PC-9 (cell line): ENCODE results near the gene ZFP57. TPM values are rescaled to one million over a fixed set of nuclear protein-coding genes. Genes with fewer than 3 reads are reported as not detected.

Source experiments
- BruUV-seq: library from RNA; stranded (reverse); fragments of 400-500 nt; replicated peaks from 2 replicates; lab custom pipeline; 2021; lab: Mats Ljungman, UMichigan
- CTCF ChIA-PET: fragments of 300-600 bp; sonication (Branson Sonifier 250); formaldehyde crosslinking; loops from one replicate; lab custom pipeline; 2022; ENCODE audit warnings: antibody characterized with exemption; lab: Charles Lee
- POLR2A ChIA-PET: fragments of 300-600 bp; sonication (Branson Sonifier 250); formaldehyde crosslinking; loops from one replicate; lab custom pipeline; 2022; ENCODE audit warnings: antibody characterized with exemption; ENCODE audit not compliant: unreplicated experiment; lab: Charles Lee
- DNase-seq, 2 experiments: peaks; one replicate each; pipeline versions ENCODE4 v3.0.0 to v3.0.0-alpha.2; 2015 to 2022; ENCODE audit warnings: mixed read lengths in 1 of 2
- H2AFZ ChIP-seq: fragments of 200-600 bp; sonication (generic); 2 replicates; pipeline ENCODE4 v1.8.1; 2017; ENCODE audit warnings: antibody characterized with exemption
- H3F3A ChIP-seq: fragments of 200-600 bp; sonication (generic); 2 replicates; pipeline ENCODE4 v1.8.1; 2017; ENCODE audit warnings: antibody characterized with exemption, mild to moderate bottlenecking, low read depth; ENCODE audit not compliant: insufficient read depth
- H3K27ac ChIP-seq: fragments of 200-600 bp; sonication (generic); 2 replicates; pipeline ENCODE4 v1.6.1; 2016; ENCODE audit warnings: mixed run types
- H3K27me3 ChIP-seq: fragments of 200-600 bp; sonication (generic); 2 replicates; pipeline ENCODE4 v1.6.1; 2016; ENCODE audit warnings: low read depth, mixed run types; ENCODE audit not compliant: insufficient read depth
- H3K36me3 ChIP-seq: fragments of 200-600 bp; sonication (generic); 2 replicates; pipeline ENCODE4 v1.6.1; 2016; ENCODE audit warnings: low read depth, mixed run types
- H3K4me1 ChIP-seq: fragments of 200-600 bp; sonication (generic); replicated peaks from 2 replicates; pipeline ENCODE4 v1.6.1; 2016; ENCODE audit warnings: mixed run types; ENCODE audit not compliant: insufficient read depth
- H3K4me2 ChIP-seq: fragments of 200-600 bp; sonication (generic); 2 replicates; pipeline ENCODE4 v1.6.1; 2017; ENCODE audit warnings: mixed run types
- H3K4me3 ChIP-seq: fragments of 200-600 bp; sonication (generic); 2 replicates; pipeline ENCODE4 v1.6.1; 2016; ENCODE audit warnings: mixed run types
- H3K79me2 ChIP-seq: fragments of 200-600 bp; sonication (generic); 2 replicates; pipeline ENCODE4 v1.6.1; 2017; ENCODE audit warnings: low read depth, mixed run types
- H3K9me2 ChIP-seq: fragments of 200-600 bp; sonication (generic); 2 replicates; pipeline ENCODE4 v1.8.1; 2017; ENCODE audit warnings: mild to moderate bottlenecking; ENCODE audit not compliant: insufficient read depth
- H3K9me3 ChIP-seq: fragments of 200-600 bp; sonication (generic); 2 replicates; pipeline ENCODE4 v1.8.1; 2016; ENCODE audit warnings: low read depth; ENCODE audit not compliant: insufficient read depth
- H4K20me1 ChIP-seq: fragments of 200-600 bp; sonication (generic); 2 replicates; pipeline ENCODE4 v1.8.1; 2017; ENCODE audit not compliant: insufficient read depth
- CTCF ChIP-seq: fragments of 200-600 bp; sonication (generic); conservative IDR thresholded peaks from 2 replicates; pipeline ENCODE4 v1.6.1; 2017; ENCODE audit warnings: mixed run types, antibody characterized with exemption, mild to moderate bottlenecking, moderate library complexity
- EZH2 ChIP-seq: fragments of 200-600 bp; sonication (generic); IDR thresholded peaks from 2 replicates; pipeline ENCODE4 v1.8.0; 2017; ENCODE audit warnings: antibody characterized with exemption, low read depth
- intact Hi-C: fragments of 100-400 bp; cut with micrococcal nuclease; formaldehyde crosslinking; loops from one replicate; pipeline ENCODE4 v1.10.0; 2022; ENCODE audit not compliant: unreplicated experiment
- total RNA-seq: library from RNA; stranded (reverse); gene quantifications from 2 replicates; pipeline ENCODE4 v1.2.3, GENCODE V29; 2021

ZFP57 gene
- total RNA-seq, 1 experiment from 2014 or later = 1.1 TPM

- peak in 1 of 2 experiments; percentile 53 for DNase-seq
- Histone ChIP-seq H3K27ac (peak overlapping the region; percentile 57), H2AFZ (no peak overlapping the region), H3F3A (peaks cover 24% of the 10 kb centered on the region; the same call in 1 of the 2 replicates), H3K9me2 (no peaks in the 10 kb centered on the region), H3K4me3 (no peak overlapping the region), H4K20me1 (no peaks in the 10 kb centered on the region), H3K4me2 (peak overlapping the region; percentile 35), H3K9me3 (0 out of 2 replicates have a peak, but pooled peaks cover 3% of the 10 kb centered on the region), H3K79me2 (no peaks in the 10 kb centered on the region), H3K36me3 (no peaks in the 10 kb centered on the region), H3K27me3 (no peaks in the 10 kb centered on the region), H3K4me1 (peaks cover 28% of the 10 kb centered on the region)
- ChIA-PET POLR2A (no interaction called here), CTCF (interaction anchor here (0.6 to 4.2 kb wide), 4 partner anchors 18 to 69 kb away, joined by 4 to 39 read pairs (median 10); no protein-coding TSS in a partner anchor)
- intact Hi-C loops = no loop called here
- BruUV-seq = no TSS peak
- TF ChIP-seq EZH2 (no peak), CTCF (no peak)
Observed at GRCh38 chr6:29678114-29678513, 2.8 kb downstream of the ZFP57 start.

GRCh38 chr6:29676981-29677601 is 3.9 kb downstream of the ZFP57 start:
- Histone ChIP-seq H3K79me2 (no peaks in the 10 kb centered on the region), H3K27me3 (no peaks in the 10 kb centered on the region), H3K9me2 (no peaks in the 10 kb centered on the region), H3K36me3 (no peaks in the 10 kb centered on the region), H3K4me1 (peaks cover 28% of the 10 kb centered on the region), H4K20me1 (no peaks in the 10 kb centered on the region), H3K9me3 (0 out of 2 replicates have a peak, but pooled peaks cover 3% of the 10 kb centered on the region), H3F3A (peaks cover 24% of the 10 kb centered on the region; the same call in 1 of the 2 replicates), H3K4me3 (no peak overlapping the region), H2AFZ (0 out of 2 replicates have a peak overlapping the region, but pooled peaks have one; percentile 12), H3K4me2 (peak overlapping the region; percentile 41), H3K27ac (peak overlapping the region; percentile 57)
- TF ChIP-seq CTCF (no peak), EZH2 (no peak)
- POLR2A ChIA-PET = interaction anchor here (0.6 to 0.7 kb wide), 2 partner anchors 8 to 49 kb away, joined by 10 to 13 read pairs; no protein-coding TSS in a partner anchor
- peak; percentile 63 to 64 for DNase-seq
- no TSS peak for BruUV-seq
- CTCF ChIA-PET = interaction anchor here (1.0 to 4.2 kb wide), 4 partner anchors 19 to 29 kb away, joined by 4 to 39 read pairs (median 11); no protein-coding TSS in a partner anchor
- intact Hi-C loops = no loop called here

GRCh38 chr6:29675561-29675960 is 5.4 kb downstream of the ZFP57 start:
- intact Hi-C loops = no loop called here
- Histone ChIP-seq H3K27ac (no peak overlapping the region), H3K9me3 (0 out of 2 replicates have a peak, but pooled peaks cover 3% of the 10 kb centered on the region), H3K9me2 (no peaks in the 10 kb centered on the region; the same call in 1 of the 2 replicates), H3K4me2 (no peak overlapping the region), H3K4me1 (peaks cover 28% of the 10 kb centered on the region), H3K4me3 (no peak overlapping the region), H3F3A (peaks cover 24% of the 10 kb centered on the region; the same call in 1 of the 2 replicates), H3K36me3 (no peaks in the 10 kb centered on the region), H3K79me2 (no peaks in the 10 kb centered on the region), H3K27me3 (no peaks in the 10 kb centered on the region), H2AFZ (no peak overlapping the region), H4K20me1 (no peaks in the 10 kb centered on the region)
- DNase-seq = peak in 1 of 2 experiments; percentile 52
- ChIA-PET CTCF (interaction anchor here (0.7 to 4.2 kb wide), 3 partner anchors 22 to 794 kb away, joined by 3 to 39 read pairs (median 7); no protein-coding TSS in a partner anchor), POLR2A (interaction anchor here (0.6 kb wide), 1 partner anchor 22 kb away, joined by 3 read pairs; no protein-coding TSS in a partner anchor)
- TF ChIP-seq CTCF = no peak
- no peak for TF ChIP-seq EZH2
- BruUV-seq = no TSS peak
